Gastroesophageal sphincter (tissue), 4 donors: Measurements from ENCODE around the gene EPHA2. TPM values are rescaled to one million over a fixed set of nuclear protein-coding genes. Genes with fewer than 3 reads are reported as not detected.

Experiments
- ATAC-seq: fragments of 150-250 bp; one replicate; pipeline ENCODE4 v1.9.1; 2016; ENCODE audit warnings: mild to moderate bottlenecking, moderate library complexity
- H3K27ac ChIP-seq, 4 donors: fragments of 200-600 bp; sonication (generic) in 3 of 4; 1 replicate in 3 of 4; 2 replicates in 1 of 4; pipeline ENCODE4 v1.5.1; 2016 to 2019
- H3K27me3 ChIP-seq: fragments of 200-600 bp; sonication (generic); one replicate; pipeline ENCODE4 v1.5.1; 2019
- H3K36me3 ChIP-seq, 2 donors: fragments of 200-600 bp; sonication (generic); one replicate each; pipeline ENCODE4 v1.5.1; 2019; ENCODE audit warnings: control low read depth in 1 of 2
- H3K4me1 ChIP-seq, 3 donors: fragments of 200-600 bp; sonication (generic); 1 replicate in 2 of 3; 2 replicates in 1 of 3; pipeline ENCODE4 v1.5.1; 2016 to 2019; ENCODE audit warnings: control low read depth in 2 of 3
- H3K4me3 ChIP-seq, 2 donors: fragments of 200-600 bp; sonication (generic); one replicate each; pipeline ENCODE4 v1.5.1; 2019; ENCODE audit warnings: mild to moderate bottlenecking in 1 of 2, moderate library complexity in 1 of 2
- H3K9me3 ChIP-seq, 3 donors: fragments of 200-600 bp; sonication (generic); one replicate each; pipeline ENCODE4 v1.5.1; 2017 to 2019; ENCODE audit warnings: control low read depth in 2 of 3
- CTCF ChIP-seq, 4 experiments: fragments of 200-600 bp in 2 of 4; fragments of 450-650 bp in 2 of 4; sonication (generic) in 1 of 4; IDR thresholded peaks; one replicate each; pipeline ENCODE4 v1.5.1; 2017 to 2019; ENCODE audit warnings: antibody characterized with exemption in 4 of 4, mild to moderate bottlenecking in 2 of 4, moderate library complexity in 2 of 4
- EP300 ChIP-seq: sonication (generic); formaldehyde crosslinking; IDR thresholded peaks from one replicate; pipeline ENCODE4 v1.6.1; 2017; ENCODE audit warnings: antibody characterized with exemption, mild to moderate bottlenecking
- POLR2A ChIP-seq, 2 donors: fragments of 450-650 bp; IDR thresholded peaks; one replicate each; pipeline ENCODE4 v1.6.1; 2017; ENCODE audit warnings: antibody characterized with exemption in 2 of 2, mild to moderate bottlenecking in 2 of 2, moderate library complexity in 1 of 2
- POLR2AphosphoS5 ChIP-seq: sonication (generic); formaldehyde crosslinking; IDR thresholded peaks from one replicate; pipeline ENCODE4 v1.6.1; 2017; ENCODE audit warnings: antibody characterized with exemption
- WGBS, 2 donors: methylation state at CpG; one replicate each; pipeline ENCODE4 v1.1.5; 2018; ENCODE audit warnings: low coverage in 1 of 2; 5-methylcytosine and 5-hydroxymethylcytosine counted together
- total RNA-seq, 4 donors: library from RNA; depleted of rRNA; stranded (reverse); fragments of >200 nt; gene quantifications; one replicate each; pipeline ENCODE4 v1.1.0, GENCODE V29; 2016

EPHA2 gene
- total RNA-seq, 4 donors from 2014 or later: 8.9 to 16.1 (median 12.4) TPM

GRCh38 chr1:16092923-16093511 is 62.9 kb downstream of the EPHA2 start:
- TF ChIP-seq POLR2A (IDR thresholded peaks at IDR 0.05) (no peak), POLR2AphosphoS5 (no peak), CTCF (IDR thresholded peaks at IDR 0.05) (no peak), EP300 (no peak)
- no peak for ATAC-seq
- no peaks in the 10 kb centered on the region for H3K9me3 ChIP-seq
- WGBS, 2 donors: 82 to 100% methylated on average over 2 to 7 of the region's 9 CpGs
- no peaks in the 10 kb centered on the region for H3K36me3 ChIP-seq
- no peaks in the 10 kb centered on the region for H3K4me1 ChIP-seq
- H3K27ac ChIP-seq: no peak overlapping the region
- no peaks in the 10 kb centered on the region for H3K27me3 ChIP-seq
- no peak overlapping the region for H3K4me3 ChIP-seq

- 94 to 97% methylated on average over 2 to 6 of the region's 18 CpGs for WGBS, 2 donors
- ATAC-seq: no peak
- H3K9me3 ChIP-seq: no peaks in the 10 kb centered on the region
- TF ChIP-seq POLR2A (IDR thresholded peaks at IDR 0.05) (no peak), POLR2AphosphoS5 (no peak), CTCF (IDR thresholded peaks at IDR 0.05) (no peak), EP300 (no peak)
- H3K4me1 ChIP-seq: no peaks in the 10 kb centered on the region
- H3K27ac ChIP-seq: no peak overlapping the region
- no peaks in the 10 kb centered on the region for H3K27me3 ChIP-seq
- H3K4me3 ChIP-seq: no peak overlapping the region
- no peaks in the 10 kb centered on the region for H3K36me3 ChIP-seq
Measured at GRCh38 chr1:16092097-16092922, 63.6 kb downstream of the EPHA2 start.

GRCh38 chr1:16091296-16091695 is 64.6 kb downstream of the EPHA2 start:
- ATAC-seq: no peak
- Histone ChIP-seq H3K27me3 (no peaks in the 10 kb centered on the region), H3K27ac (no peak overlapping the region), H3K9me3 (no peaks in the 10 kb centered on the region), H3K4me1 (no peaks in the 10 kb centered on the region), H3K4me3 (no peak overlapping the region), H3K36me3 (no peaks in the 10 kb centered on the region)
- 41% methylated on average over 3 of the region's 8 CpGs; no CpG with 5 or more reads in 1 of the 2 donors for WGBS, 2 donors
- no peak for TF ChIP-seq POLR2A (IDR thresholded peaks at IDR 0.05)

- Histone ChIP-seq H3K27ac (no peak overlapping the region), H3K4me3 (no peak overlapping the region), H3K27me3 (no peaks in the 10 kb centered on the region), H3K4me1 (no peaks in the 10 kb centered on the region), H3K9me3 (no peaks in the 10 kb centered on the region), H3K36me3 (no peaks in the 10 kb centered on the region)
- ATAC-seq: no peak
- TF ChIP-seq POLR2A (IDR thresholded peaks at IDR 0.05): no peak
- no peak for TF ChIP-seq POLR2AphosphoS5
- TF ChIP-seq CTCF (IDR thresholded peaks at IDR 0.05): no peak
- TF ChIP-seq EP300: no peak
- WGBS, 2 donors: 78 to 100% methylated on average over 1 to 3 of the region's 5 CpGs
Measured at GRCh38 chr1:16090076-16090826, 65.6 kb downstream of the EPHA2 start.

- Histone ChIP-seq H3K27me3 (no peaks in the 10 kb centered on the region), H3K4me1 (no peaks in the 10 kb centered on the region), H3K27ac (no peak overlapping the region), H3K9me3 (no peaks in the 10 kb centered on the region), H3K4me3 (no peak overlapping the region), H3K36me3 (no peaks in the 10 kb centered on the region)
- no peak for TF ChIP-seq POLR2A (IDR thresholded peaks at IDR 0.05)
- no peak for TF ChIP-seq POLR2AphosphoS5
- TF ChIP-seq CTCF (IDR thresholded peaks at IDR 0.05): no peak
- no peak for TF ChIP-seq EP300
- WGBS, 2 donors: no CpG with 5 or more reads among the region's 9 CpGs
- ATAC-seq: no peak
Measured at GRCh38 chr1:16088996-16089395, 66.9 kb downstream of the EPHA2 start.
